Brain microvascular endothelial cell (primary cell): ENCODE results near the gene TGFB3.

Source experiments
- DNase-seq: peaks from one replicate; pipeline ENCODE4 v3.0.0-alpha.2; 2020
- H3K27ac ChIP-seq: fragments of 250-450 bp; sonication (Bioruptor Pico); 2 replicates; pipeline ENCODE4 v1.5.1; 2020; ENCODE audit warnings: mild to moderate bottlenecking, moderate library complexity
- H3K27me3 ChIP-seq: fragments of 250-450 bp; sonication (Bioruptor Pico); replicated peaks from 2 replicates; pipeline ENCODE4 v1.5.1; 2020; ENCODE audit warnings: mild to moderate bottlenecking
- H3K36me3 ChIP-seq: fragments of 250-450 bp; sonication (Bioruptor Pico); replicated peaks from 2 replicates; pipeline ENCODE4 v1.5.1; 2020; ENCODE audit warnings: mild to moderate bottlenecking
- H3K4me3 ChIP-seq: 2 replicates; pipeline ENCODE4 v1.5.1; 2011; ENCODE audit warnings: low read depth, mild to moderate bottlenecking, control low read depth, low read length, moderate library complexity
- in situ Hi-C: cut with HindIII; loops from 2 replicates; pipeline ENCODE4 v1.10.0; 2017; ENCODE audit warnings: low sequenced_read_pairs, low pct_ligation_motif_present
- TF ChIP-seq, protein P1 (sequence below): IDR thresholded peaks from 2 replicates; pipeline ENCODE4 v1.5.1; 2011; ENCODE audit warnings: low read depth, mild to moderate bottlenecking, moderate library complexity, low read length, control low read depth, inconsistent platforms; ENCODE audit errors: missing control alignments

TGFB3 gene

DNA sequence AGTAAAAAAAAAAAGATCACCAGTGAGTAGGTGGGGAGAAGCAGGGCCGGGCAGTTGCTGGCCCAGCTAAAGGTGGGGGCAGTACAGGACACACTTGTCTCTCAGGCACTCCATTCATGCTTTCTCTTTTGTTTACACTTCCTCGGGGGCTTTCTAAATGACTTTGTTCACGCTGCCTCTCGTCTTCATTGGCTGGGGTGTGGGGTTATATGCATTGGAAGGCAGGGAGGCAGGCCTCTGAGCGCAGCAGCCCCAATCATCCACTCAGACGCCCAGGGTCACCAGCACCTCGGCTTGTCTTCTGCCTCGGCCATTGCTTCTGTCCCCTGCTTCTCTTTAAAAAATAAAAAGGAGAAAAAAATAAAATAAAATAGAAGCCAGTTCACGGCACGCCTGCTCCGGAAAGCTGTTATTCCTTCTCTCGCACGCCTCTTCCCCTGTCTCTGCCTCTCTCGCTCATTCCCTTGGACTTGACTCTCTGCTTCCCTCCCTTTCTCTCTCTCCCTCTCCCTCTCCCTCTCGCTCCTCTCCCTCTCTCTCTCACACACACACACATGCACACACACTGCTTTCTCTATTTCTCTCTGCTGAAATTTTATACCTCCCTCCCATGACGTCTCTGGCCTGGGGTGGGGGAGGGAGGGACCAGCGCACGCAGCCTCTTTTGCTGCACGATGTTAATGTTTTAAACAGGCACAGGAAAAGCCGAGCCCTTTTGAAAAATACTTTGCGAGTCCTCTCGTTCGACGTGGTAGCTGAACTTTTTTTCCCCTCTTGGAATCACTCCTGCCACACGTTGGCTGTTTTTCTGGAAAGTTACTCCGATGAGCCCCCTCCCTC lies at the start of gene TGFB3:
TSS of gene TGFB3 (minus strand) at position 570 of the 840 bp plus-strand sequence. CDS start 1,102 bp downstream, outside the sequence.
- H3K27me3 ChIP-seq, result no peaks in the 10 kb centered on the region
- DNase-seq, result peak; percentile 88
- in situ Hi-C loops, result no loop called here
- H3K36me3 ChIP-seq, result no peaks in the 10 kb centered on the region
- peak within 1 kb of the TSS; percentile 63 for H3K4me3 ChIP-seq
- peak within 1 kb of the TSS; percentile 64 for H3K27ac ChIP-seq
- TF ChIP-seq, protein P1, sequence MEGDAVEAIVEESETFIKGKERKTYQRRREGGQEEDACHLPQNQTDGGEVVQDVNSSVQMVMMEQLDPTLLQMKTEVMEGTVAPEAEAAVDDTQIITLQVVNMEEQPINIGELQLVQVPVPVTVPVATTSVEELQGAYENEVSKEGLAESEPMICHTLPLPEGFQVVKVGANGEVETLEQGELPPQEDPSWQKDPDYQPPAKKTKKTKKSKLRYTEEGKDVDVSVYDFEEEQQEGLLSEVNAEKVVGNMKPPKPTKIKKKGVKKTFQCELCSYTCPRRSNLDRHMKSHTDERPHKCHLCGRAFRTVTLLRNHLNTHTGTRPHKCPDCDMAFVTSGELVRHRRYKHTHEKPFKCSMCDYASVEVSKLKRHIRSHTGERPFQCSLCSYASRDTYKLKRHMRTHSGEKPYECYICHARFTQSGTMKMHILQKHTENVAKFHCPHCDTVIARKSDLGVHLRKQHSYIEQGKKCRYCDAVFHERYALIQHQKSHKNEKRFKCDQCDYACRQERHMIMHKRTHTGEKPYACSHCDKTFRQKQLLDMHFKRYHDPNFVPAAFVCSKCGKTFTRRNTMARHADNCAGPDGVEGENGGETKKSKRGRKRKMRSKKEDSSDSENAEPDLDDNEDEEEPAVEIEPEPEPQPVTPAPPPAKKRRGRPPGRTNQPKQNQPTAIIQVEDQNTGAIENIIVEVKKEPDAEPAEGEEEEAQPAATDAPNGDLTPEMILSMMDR, result no peak

DNA sequence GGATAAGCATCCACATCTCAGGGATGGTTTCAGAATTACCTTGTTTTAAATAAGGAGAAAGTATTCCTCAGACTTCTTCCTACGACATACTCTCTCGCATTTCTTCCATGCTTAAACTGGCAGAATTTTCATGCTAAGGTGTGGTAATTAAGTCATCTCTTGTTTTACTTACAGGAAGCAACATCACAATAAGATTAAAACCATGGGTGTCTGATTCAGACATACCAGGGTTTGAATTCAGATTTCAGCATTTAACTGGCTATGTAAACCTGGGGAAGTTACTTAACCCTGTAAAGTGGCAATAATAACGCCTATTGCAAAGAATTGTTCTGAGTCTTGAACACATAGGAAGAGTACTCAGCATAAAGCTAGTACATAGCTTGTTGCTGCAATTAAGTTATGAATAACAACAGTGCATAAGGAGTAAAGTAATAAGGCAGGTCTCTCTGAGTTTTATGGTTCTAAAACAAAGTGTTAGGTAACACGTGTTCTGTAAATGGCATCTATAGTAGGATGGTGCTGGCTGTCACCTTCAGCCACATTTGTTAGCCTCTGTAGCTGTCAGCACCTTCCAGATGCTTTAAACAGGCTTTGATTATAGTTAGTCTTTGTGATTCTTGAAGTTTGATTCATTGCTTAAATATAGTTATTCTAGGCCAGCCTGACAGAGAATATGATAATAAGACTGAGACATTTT lies 42.6 kb upstream of the TGFB3 start:
- in situ Hi-C loops, result no loop called here
- no peaks in the 10 kb centered on the region for H3K27me3 ChIP-seq
- no peak overlapping the region for H3K27ac ChIP-seq
- no peak for DNase-seq
- peaks cover 2% of the 10 kb centered on the region for H3K36me3 ChIP-seq
- H3K4me3 ChIP-seq, result no peak overlapping the region
- TF ChIP-seq, protein P1, result no peak

GRCh38 chr14:76023757-76024156 lies 42.0 kb upstream of the TGFB3 start:
- Histone ChIP-seq H3K27me3 (no peaks in the 10 kb centered on the region), H3K36me3 (peaks cover 2% of the 10 kb centered on the region), H3K4me3 (no peak overlapping the region), H3K27ac (no peak overlapping the region)
- TF ChIP-seq, protein P1, result no peak
- in situ Hi-C loops, result no loop called here
- no peak for DNase-seq

DNA sequence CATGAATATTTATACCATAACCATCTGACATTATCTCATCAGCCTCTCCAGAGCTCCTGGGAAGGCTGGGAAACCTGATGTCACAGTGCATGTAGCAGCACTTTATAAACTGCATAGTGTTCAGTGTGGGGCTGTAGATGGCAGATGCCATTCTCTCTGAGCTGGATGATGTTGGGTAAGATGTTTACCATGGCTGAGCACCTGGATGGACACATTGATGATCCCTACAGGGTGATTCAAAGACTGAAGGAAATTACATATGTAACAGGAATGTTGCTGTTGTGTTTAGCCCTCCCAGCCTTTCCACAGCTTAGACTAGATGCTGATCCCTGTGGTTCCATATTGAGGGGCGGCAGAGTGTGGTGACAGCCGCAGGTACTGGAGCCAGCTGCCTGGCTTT lies 41.2 kb upstream of the TGFB3 start:
- in situ Hi-C loops, result no loop called here
- DNase-seq, result no peak
- Histone ChIP-seq H3K27ac (no peak overlapping the region), H3K4me3 (no peak overlapping the region), H3K36me3 (peaks cover 2% of the 10 kb centered on the region), H3K27me3 (no peaks in the 10 kb centered on the region)
- TF ChIP-seq, protein P1, result no peak

- no peak for DNase-seq
- Histone ChIP-seq H3K27ac (no peak overlapping the region), H3K36me3 (peaks cover 2% of the 10 kb centered on the region), H3K4me3 (no peak overlapping the region), H3K27me3 (no peaks in the 10 kb centered on the region)
- TF ChIP-seq, protein P1, result no peak
- in situ Hi-C loops, result no loop called here
Measured at GRCh38 chr14:76019676-76020075, 37.9 kb upstream of the TGFB3 start.
